H1 (cell line): ENCODE data around the gene RNF32. TPM values are rescaled to one million over a fixed set of nuclear protein-coding genes. Genes with fewer than 3 reads are reported as not detected.

ENCODE experiments used
- JUND ChIP-seq: IDR thresholded peaks from 2 replicates; pipeline ENCODE4 v1.6.1; 2011; ENCODE audit warnings: mild to moderate bottlenecking, improper control_type of control experiment, low read length
- NRF1 ChIP-seq: IDR thresholded peaks from 2 replicates; pipeline ENCODE4 v1.6.1; 2011; ENCODE audit warnings: mild to moderate bottlenecking, low read depth, low read length, improper control_type of control experiment
- RAD21 ChIP-seq, 2 experiments: IDR thresholded peaks in 1 of 2; conservative IDR thresholded peaks in 1 of 2; 2 replicates each; pipeline ENCODE4 v1.6.1; 2011; ENCODE audit warnings: low read depth in 2 of 2, low read length in 2 of 2, improper control_type of control experiment in 1 of 2, inconsistent platforms in 1 of 2, mild to moderate bottlenecking in 1 of 2, moderate library complexity in 1 of 2
- RXRA ChIP-seq: IDR thresholded peaks from 2 replicates; pipeline ENCODE4 v1.6.1; 2011; ENCODE audit warnings: low read depth, mild to moderate bottlenecking, low read length, moderate library complexity; ENCODE audit not compliant: insufficient read depth
- SRF ChIP-seq: IDR thresholded peaks from 2 replicates; pipeline ENCODE4 v1.6.1; 2011; ENCODE audit warnings: mild to moderate bottlenecking, low read depth, low read length, moderate library complexity
- TCF12 ChIP-seq: IDR thresholded peaks from 2 replicates; pipeline ENCODE4 v1.6.1; 2011; ENCODE audit warnings: low read depth, mild to moderate bottlenecking, low read length
- polyA plus RNA-seq, 7 experiments: library from polyadenylated mRNA; depleted of rRNA in 3 of 7; stranded (reverse) in 5 of 7; unstranded in 2 of 7; fragments of >200 nt in 5 of 7; fragments of 200-250 nt in 2 of 7; gene quantifications; 1 replicate in 5 of 7; 2 replicates in 1 of 7; 4 replicates in 1 of 7; pipeline versions ENCODE4 v1.2.1 to v1.2.3, GENCODE V29; 2011 to 2013; ENCODE audit warnings: missing spikeins in 2 of 7, mixed read lengths in 2 of 7
- total RNA-seq: library from RNA; stranded (reverse); fragmentation: NEBNext Ultra II Directional; extraction: Animal tissue kit (Norgen Biotek cat#: 25700); gene quantifications from 2 replicates; pipeline ENCODE4 v1.2.1, GENCODE V29; 2021

The RNF32 gene
- total and polyA plus RNA-seq, 2 of the 8 experiments (the other 6 are each of a cell fraction or from before 2014, with no cell fraction given): 0.48 to 1.2 TPM

DNA sequence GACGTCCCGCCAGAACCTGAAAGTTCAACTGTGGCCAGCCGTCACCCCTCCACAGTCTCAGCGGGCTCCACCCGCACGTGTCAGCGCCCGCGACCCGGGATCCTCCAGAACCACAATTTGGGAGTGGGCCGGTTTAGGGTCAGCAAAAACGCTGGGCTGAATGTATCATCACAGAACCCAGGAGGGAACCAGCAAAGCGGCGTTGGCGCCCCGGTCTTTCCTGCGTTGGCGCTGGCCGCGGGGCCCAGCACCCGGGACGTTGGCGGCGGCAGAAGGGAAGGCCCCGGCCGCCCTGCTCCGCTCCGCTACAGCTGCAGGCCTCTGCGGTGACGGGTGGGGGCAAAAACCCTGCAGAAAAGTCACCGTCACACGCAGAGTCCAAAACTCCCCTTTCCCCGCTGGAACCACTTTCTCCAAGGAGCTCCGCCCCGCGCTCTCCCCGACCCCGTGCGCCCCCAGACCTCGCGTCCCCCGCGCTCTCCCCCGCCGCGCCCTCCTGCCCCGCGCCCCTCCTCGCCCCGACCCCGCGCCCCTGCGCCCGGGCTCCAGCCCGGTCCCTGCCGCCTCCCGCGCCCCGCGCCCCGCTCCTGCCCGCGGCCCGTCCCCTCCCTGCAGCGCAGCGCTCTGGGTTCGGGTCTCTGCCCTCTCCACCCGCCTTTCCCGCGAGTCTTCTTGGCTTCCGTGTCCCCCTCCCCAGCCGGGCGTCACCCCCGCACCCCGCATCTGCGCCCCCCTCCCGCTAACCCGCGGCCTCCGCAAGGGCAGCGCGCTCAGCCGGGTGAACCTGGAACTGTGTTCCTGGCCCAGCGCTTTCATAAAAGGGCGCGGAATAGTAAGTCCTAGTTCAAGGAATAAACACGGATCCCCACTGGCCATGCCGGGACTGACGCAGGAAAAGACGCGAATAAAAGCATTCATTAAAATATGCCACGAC is 24.0 kb upstream of the RNF32 start (continued):
- TF ChIP-seq SRF (no peak), RXRA (no peak), JUND (no peak), RAD21 (IDR thresholded peaks at IDR 0.05 in 1 of 2, conservative IDR thresholded peaks at IDR 0.05 in 1 of 2; ENCODE audit: low read depth in 2 of 2, low read length in 2 of 2) (no peak), NRF1 (no peak), TCF12 (no peak)
